Ecto neural progenitor cell (in vitro differentiated cells): ENCODE data around the gene DDIAS.
"Not testable (repeated sequence)": the region's sequence is repeated elsewhere in the genome, so short reads cannot be mapped to it uniquely, and the experiment has no call there.

ENCODE experiments used
- DNase-seq: peaks from one replicate; pipeline ENCODE4 v3.0.0-alpha.2; 2018; ENCODE audit warnings: low spot score

DDIAS gene

GRCh38 chr11:82889133-82890001 is 12.2 kb upstream of the DDIAS start:
- DNase-seq, result no peak

DNA sequence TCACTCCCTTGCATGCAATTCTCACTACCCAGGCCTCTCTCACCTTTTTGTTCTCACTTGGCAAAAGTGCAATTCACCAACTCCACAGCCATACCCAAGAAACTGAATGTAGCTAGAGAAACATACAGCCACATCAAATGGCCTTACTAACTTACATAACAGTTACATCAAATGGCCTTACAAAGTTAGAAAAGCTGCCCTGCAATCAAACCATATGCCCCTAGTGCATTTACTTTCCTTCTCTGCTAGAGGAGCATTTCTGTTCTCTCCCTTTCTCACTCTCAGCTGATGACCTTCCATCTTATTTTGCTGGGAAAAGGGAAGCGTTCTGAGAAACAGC is 11.6 kb upstream of the DDIAS start:
- DNase-seq, result no peak

DNA sequence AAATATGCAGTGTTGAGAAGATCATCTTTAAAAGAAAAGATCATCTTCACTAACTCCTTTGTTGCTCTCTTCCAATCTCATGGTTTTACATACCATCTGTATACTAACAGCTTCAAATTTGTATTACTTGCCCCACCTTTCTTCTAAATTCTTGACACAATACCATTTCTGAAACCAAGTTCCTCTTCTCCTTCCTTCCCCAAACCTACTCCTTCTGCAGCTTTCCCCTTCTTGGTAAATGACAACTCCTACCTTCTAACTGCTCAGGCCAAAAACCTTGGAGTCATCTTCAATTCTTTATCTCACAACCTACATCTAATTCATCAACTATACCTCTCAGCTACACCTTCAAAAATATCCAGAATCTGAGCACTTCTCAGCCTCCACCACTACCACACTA is 10.6 kb upstream of the DDIAS start:
- no peak for DNase-seq

- no peak for DNase-seq
Measured at GRCh38 chr11:82892611-82893169, 8.8 kb upstream of the DDIAS start.

GRCh38 chr11:82895437-82896091 is 6.0 kb upstream of the DDIAS start:
- DNase-seq, result no peak

GRCh38 chr11:82896183-82896582 is 5.4 kb upstream of the DDIAS start:
- DNase-seq, result no peak

DNA sequence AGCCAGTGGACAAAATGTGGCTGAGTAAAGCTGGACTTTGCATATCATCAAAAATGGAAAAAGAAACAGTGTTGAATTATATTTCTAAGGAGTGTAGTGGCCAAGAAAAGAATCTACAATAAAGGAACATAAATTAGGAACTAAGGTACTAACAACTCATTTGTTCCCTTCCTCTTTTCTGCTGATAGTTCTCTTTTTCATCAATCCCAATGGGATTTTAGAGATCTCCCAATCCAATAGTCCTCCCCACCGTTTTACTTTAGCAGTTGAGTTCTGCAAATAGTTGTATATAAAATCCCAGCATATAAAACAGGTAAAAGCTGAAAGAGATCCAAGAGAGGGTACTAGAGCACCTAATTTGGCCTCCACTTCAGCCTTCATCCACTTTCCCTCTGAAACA is 3.3 kb upstream of the DDIAS start:
- no peak for DNase-seq

- DNase-seq, result no peak
Measured at GRCh38 chr11:82899186-82899820, 2.2 kb upstream of the DDIAS start.

DNA sequence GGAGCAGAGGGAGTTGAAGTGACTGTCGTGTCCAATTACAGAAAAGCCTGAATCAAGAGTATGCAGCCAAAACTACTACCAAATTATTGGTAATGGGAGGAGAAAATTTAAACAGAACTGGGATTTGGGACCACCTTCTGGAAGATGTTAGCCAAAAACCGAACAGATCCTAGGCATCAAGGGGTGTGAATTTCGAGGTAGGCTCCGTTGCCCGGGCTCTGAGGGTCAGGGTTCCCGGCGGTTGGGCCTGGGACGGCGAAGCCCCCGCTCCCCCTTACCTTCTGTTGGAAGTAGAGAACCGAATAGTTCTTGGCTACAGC is 1.6 kb upstream of the DDIAS start:
- no peak for DNase-seq

- DNase-seq, result peak; percentile 94
Measured at GRCh38 chr11:82900277-82901164, 1.0 kb upstream of the DDIAS start, which contains the start of gene PRCP. Gene PRCP, minus strand, starts transcription at chr11:82900430. Its CDS starts 28 bp downstream, at chr11:82900402.

DNA sequence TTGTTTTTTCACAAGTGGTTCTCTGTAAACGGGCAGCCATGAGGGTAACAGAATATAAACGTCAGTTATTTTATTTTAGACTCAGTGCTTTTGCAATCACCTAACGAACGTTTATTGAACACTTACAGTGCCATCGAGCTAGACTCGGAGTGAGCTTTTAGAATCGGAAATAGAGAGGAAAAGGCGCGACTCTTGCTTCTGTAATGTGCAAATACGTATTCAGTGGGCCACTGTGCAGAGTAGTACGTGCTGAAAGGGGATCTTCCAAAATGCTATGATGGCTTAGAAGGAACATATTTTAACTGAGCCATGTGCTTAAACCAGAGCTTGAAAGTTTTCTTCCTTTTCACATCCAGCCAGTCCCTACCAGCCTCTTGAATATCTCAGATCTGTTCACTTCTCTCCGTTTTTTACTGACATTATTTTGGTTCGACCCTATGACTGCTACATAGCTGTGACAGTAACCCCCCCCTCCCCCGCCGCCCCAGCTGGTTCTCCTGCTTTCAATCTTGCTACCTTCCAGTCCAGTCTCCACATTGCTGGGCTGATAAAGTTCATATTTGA is 468 bp downstream of the DDIAS start:
- no peak for DNase-seq

DNA sequence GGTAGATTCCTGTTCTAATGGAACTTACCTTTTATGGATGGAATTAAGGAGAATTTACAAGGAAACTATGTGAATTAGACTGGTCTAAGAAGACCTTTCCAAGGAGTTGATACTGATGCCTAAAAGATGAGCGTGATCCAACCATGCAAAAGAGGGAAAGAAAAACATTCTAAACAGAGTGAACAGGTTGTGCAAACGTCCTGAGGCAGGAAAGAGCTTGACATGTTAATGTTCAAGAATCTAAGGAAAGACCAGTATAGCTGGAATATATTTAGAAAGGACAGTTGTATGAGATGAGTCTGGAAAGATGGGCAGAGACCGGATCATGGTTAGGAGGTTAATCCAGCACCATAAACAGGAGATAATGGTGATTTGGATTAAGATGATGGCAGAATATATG is 1.3 kb downstream of the DDIAS start:
- no peak for DNase-seq

DNA sequence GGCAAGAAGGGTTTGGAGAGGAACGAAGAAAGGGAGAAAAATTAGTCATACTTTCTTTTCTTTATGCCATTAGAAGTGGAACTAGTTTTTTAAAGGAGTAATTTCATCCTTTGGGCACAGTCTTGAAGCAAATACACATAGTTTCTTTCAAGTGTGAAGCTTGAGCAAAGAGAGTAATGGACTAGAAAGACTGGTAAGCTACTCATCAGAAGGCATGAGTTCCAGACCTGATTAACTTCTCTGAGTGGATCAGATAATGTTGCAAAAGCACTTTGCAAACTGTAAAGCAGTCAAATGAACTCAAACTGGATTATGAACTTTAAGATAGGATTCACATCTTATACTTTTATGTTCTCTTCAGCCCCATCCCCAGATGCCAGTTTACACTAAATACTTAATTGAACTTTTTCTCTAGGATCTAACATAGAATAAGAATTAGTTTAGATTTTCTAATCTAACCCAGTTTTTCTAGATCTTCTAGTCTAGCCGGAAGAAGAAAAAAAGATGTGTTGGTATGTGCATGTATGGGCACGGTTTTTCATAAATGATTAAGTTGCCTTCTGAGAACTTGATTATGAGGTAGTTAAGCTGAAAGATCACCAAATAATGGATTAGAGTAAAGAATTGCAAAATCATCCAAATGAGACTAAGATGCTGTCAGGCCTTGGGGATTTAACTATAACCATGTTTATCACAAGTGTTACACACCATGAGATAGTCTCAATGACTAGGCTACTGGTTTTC is 2.5 kb downstream of the DDIAS start:
- no peak for DNase-seq

GRCh38 chr11:82906236-82906635 is 4.7 kb downstream of the DDIAS start:
- no peak for DNase-seq

DNA sequence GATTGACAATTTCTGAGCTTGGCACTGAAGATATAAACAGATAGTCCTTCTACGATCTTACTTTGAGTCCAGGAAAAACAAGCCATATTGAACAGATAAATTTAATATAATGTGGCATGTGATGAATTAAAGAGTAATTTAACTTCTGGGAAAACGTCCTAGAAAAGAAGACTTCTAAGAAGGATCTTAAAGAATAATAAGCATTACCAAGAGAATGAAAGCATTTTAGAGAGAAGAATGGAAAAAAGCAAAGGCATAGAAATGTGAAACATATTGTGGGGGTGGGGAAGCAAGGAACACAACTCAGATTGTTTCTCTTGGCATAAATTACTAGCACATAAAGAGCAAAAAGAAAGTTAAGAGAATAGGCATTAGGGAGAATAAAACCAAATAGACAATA is 5.4 kb downstream of the DDIAS start:
- no peak for DNase-seq

DNA sequence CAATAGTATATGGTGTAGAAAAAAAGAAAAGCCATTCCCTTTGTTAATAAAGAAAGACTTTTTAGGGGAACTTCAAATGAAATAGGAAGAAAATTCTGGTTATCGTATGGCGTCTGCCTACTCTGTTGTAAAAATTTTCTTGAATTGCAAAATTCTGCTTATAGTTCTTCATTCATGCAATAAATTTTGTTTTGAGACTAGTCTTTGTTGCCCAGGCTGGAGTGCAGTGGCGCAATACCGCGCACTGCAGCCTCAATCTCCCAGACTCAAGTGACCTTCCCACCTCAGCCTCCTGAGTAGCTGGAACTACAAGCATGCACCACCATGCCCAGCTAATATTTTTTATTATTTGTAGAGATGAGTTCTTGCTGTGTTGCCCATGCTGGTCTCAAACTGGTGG is 5.8 kb downstream of the DDIAS start:
- no peak for DNase-seq

- DNase-seq, result no peak
Measured at GRCh38 chr11:82908311-82908710, 6.8 kb downstream of the DDIAS start.

DNA sequence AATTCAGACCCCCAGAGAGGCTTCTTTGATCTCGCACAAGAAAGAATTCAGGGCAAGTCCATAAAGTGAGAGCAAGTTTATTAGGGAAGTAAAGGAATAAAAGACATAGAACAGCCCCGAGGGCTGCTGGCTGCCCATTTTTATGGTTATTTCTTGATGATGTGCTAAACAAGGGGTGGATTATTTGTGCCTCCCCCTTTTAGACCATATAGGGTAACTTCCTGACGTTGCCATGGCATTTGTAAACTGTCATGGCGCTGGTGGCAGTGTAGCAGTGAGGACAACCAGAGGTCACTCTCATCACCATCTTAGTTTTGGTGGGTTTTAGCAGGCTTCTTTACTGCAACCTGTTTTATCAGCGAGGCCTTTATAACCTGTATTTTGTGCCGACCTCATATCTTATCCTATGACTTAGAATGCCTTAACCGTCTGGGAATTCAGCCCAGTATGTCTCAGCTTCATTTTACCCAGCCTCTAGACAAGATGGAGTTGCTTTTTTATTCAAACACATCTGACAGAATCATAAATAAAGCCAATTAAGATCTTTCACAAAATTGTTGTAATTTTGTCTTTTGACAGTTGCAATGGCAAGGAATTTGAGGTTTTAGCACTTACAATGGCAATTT is 7.6 kb downstream of the DDIAS start:
- DNase-seq, result no peak

GRCh38 chr11:82919786-82920185 is 18.2 kb downstream of the DDIAS start:
- not testable (repeated sequence) for DNase-seq

DNA sequence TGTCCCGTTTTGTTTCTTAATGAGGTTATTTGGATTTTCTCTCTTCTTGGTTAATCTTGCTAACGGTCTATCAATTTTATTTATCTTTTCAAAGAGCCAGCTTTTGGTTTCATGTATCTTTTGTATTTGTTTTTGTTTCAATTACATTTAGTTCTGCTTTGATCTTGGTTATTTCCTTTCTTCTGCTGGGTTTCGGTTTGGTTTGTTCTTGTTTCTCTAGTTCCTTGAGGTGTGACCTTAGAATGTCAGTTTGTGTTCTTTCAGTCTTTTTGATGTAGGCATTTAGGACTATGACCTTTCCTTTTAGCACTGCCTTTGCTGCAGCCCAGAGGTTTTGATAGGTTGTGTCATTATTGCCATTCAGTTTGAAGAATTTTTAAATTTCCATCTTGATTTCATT is 18.7 kb downstream of the DDIAS start:
- not testable (repeated sequence) for DNase-seq
